Activated naive CD8-positive, alpha-beta T cell (primary cell): ENCODE results near the gene COL10A1.

ENCODE experiments used
- H3K27ac Mint-ChIP-seq: one replicate; pipeline ENCODE4 v1.8.0; 2021; ENCODE audit warnings: mixed read lengths
- H3K27me3 Mint-ChIP-seq: one replicate; pipeline ENCODE4 v1.8.0; 2021; ENCODE audit warnings: mixed read lengths
- H3K36me3 Mint-ChIP-seq: one replicate; pipeline ENCODE4 v1.8.0; 2021; ENCODE audit warnings: mixed read lengths
- H3K4me1 Mint-ChIP-seq: one replicate; pipeline ENCODE4 v1.8.0; 2021; ENCODE audit warnings: low read depth, mixed read lengths
- H3K4me3 Mint-ChIP-seq: one replicate; pipeline ENCODE4 v1.8.0; 2021; ENCODE audit warnings: mild to moderate bottlenecking, mixed read lengths
- H3K9me3 Mint-ChIP-seq: one replicate; pipeline ENCODE4 v1.8.0; 2021; ENCODE audit warnings: low read depth, mixed read lengths

Gene COL10A1

GRCh38 chr6:116145803-116146675, 20.1 kb upstream of the COL10A1 start:
- Mint-ChIP-seq H3K9me3 (no peaks in the 10 kb centered on the region), H3K4me1 (no peaks in the 10 kb centered on the region)

GRCh38 chr6:116144605-116145004, 18.7 kb upstream of the COL10A1 start:
- Mint-ChIP-seq H3K36me3 (peaks cover 12% of the 10 kb centered on the region), H3K4me1 (no peaks in the 10 kb centered on the region), H3K9me3 (no peaks in the 10 kb centered on the region), H3K4me3 (no peak overlapping the region), H3K27ac (no peak overlapping the region), H3K27me3 (no peaks in the 10 kb centered on the region)

More at GRCh38 chr6:116145803-116146675, 20.1 kb upstream of the COL10A1 start:
- Mint-ChIP-seq H3K36me3 (peaks cover 9% of the 10 kb centered on the region), H3K4me3 (no peak overlapping the region), H3K27me3 (no peaks in the 10 kb centered on the region), H3K27ac (no peak overlapping the region)

GRCh38 chr6:116139917-116140316, 14.0 kb upstream of the COL10A1 start:
- H3K4me3 Mint-ChIP-seq, result no peak overlapping the region
- no peaks in the 10 kb centered on the region for H3K9me3 Mint-ChIP-seq
- H3K4me1 Mint-ChIP-seq, result peaks cover 7% of the 10 kb centered on the region
- no peak overlapping the region for H3K27ac Mint-ChIP-seq
- peaks cover 12% of the 10 kb centered on the region for H3K36me3 Mint-ChIP-seq
- no peaks in the 10 kb centered on the region for H3K27me3 Mint-ChIP-seq

- H3K27me3 Mint-ChIP-seq, result no peaks in the 10 kb centered on the region
- no peaks in the 10 kb centered on the region for H3K9me3 Mint-ChIP-seq
- no peak overlapping the region for H3K4me3 Mint-ChIP-seq
- H3K4me1 Mint-ChIP-seq, result peaks cover 7% of the 10 kb centered on the region
- H3K36me3 Mint-ChIP-seq, result peaks cover 27% of the 10 kb centered on the region
- H3K27ac Mint-ChIP-seq, result no peak overlapping the region
Measured at GRCh38 chr6:116136933-116137340, 11.0 kb upstream of the COL10A1 start.

GRCh38 chr6:116136373-116136772, 10.4 kb upstream of the COL10A1 start:
- peaks cover 7% of the 10 kb centered on the region for H3K4me1 Mint-ChIP-seq
- H3K27me3 Mint-ChIP-seq, result no peaks in the 10 kb centered on the region
- no peaks in the 10 kb centered on the region for H3K9me3 Mint-ChIP-seq
- no peak overlapping the region for H3K4me3 Mint-ChIP-seq
- no peak overlapping the region for H3K27ac Mint-ChIP-seq
- H3K36me3 Mint-ChIP-seq, result peaks cover 32% of the 10 kb centered on the region

GRCh38 chr6:116133453-116133852, 7.5 kb upstream of the COL10A1 start:
- Mint-ChIP-seq H3K27me3 (no peaks in the 10 kb centered on the region), H3K4me1 (peaks cover 7% of the 10 kb centered on the region), H3K9me3 (no peaks in the 10 kb centered on the region), H3K4me3 (no peak overlapping the region), H3K36me3 (peaks cover 27% of the 10 kb centered on the region), H3K27ac (no peak overlapping the region)

GRCh38 chr6:116127771-116128493, 2.0 kb upstream of the COL10A1 start:
- Mint-ChIP-seq H3K9me3 (no peaks in the 10 kb centered on the region), H3K4me3 (no peak overlapping the region), H3K4me1 (peaks cover 4% of the 10 kb centered on the region), H3K27ac (no peak overlapping the region), H3K27me3 (no peaks in the 10 kb centered on the region), H3K36me3 (peaks cover 17% of the 10 kb centered on the region)

GRCh38 chr6:116120430-116120829, 5.5 kb downstream of the COL10A1 start:
- Mint-ChIP-seq H3K9me3 (no peaks in the 10 kb centered on the region), H3K36me3 (peaks cover 5% of the 10 kb centered on the region), H3K4me1 (no peaks in the 10 kb centered on the region), H3K4me3 (no peak overlapping the region), H3K27ac (no peak overlapping the region), H3K27me3 (no peaks in the 10 kb centered on the region)

- Mint-ChIP-seq H3K36me3 (peaks cover 8% of the 10 kb centered on the region), H3K27me3 (no peaks in the 10 kb centered on the region), H3K4me1 (no peaks in the 10 kb centered on the region), H3K9me3 (no peaks in the 10 kb centered on the region), H3K27ac (no peak overlapping the region), H3K4me3 (no peak overlapping the region)
Measured at GRCh38 chr6:116118608-116119007, 7.3 kb downstream of the COL10A1 start.

- H3K36me3 Mint-ChIP-seq, result peaks cover 20% of the 10 kb centered on the region
- H3K4me1 Mint-ChIP-seq, result no peaks in the 10 kb centered on the region
- no peaks in the 10 kb centered on the region for H3K27me3 Mint-ChIP-seq
- H3K4me3 Mint-ChIP-seq, result no peak overlapping the region
- H3K9me3 Mint-ChIP-seq, result no peaks in the 10 kb centered on the region
- no peak overlapping the region for H3K27ac Mint-ChIP-seq
Measured at GRCh38 chr6:116115781-116116180, 10.2 kb downstream of the COL10A1 start.

- H3K27me3 Mint-ChIP-seq, result no peaks in the 10 kb centered on the region
- no peak overlapping the region for H3K27ac Mint-ChIP-seq
- peaks cover 2% of the 10 kb centered on the region for H3K4me1 Mint-ChIP-seq
- peaks cover 20% of the 10 kb centered on the region for H3K36me3 Mint-ChIP-seq
- no peak overlapping the region for H3K4me3 Mint-ChIP-seq
- H3K9me3 Mint-ChIP-seq, result no peaks in the 10 kb centered on the region
Measured at GRCh38 chr6:116113386-116113785, 12.5 kb downstream of the COL10A1 start.

- Mint-ChIP-seq H3K27ac (no peak overlapping the region), H3K9me3 (no peaks in the 10 kb centered on the region), H3K36me3 (peaks cover 22% of the 10 kb centered on the region), H3K4me3 (no peak overlapping the region), H3K27me3 (no peaks in the 10 kb centered on the region), H3K4me1 (peaks cover 2% of the 10 kb centered on the region)
Measured at GRCh38 chr6:116111552-116112528, 14.1 kb downstream of the COL10A1 start.

- H3K36me3 Mint-ChIP-seq, result peaks cover 21% of the 10 kb centered on the region
- H3K4me1 Mint-ChIP-seq, result peaks cover 29% of the 10 kb centered on the region
- H3K4me3 Mint-ChIP-seq, result no peak overlapping the region
- no peak overlapping the region for H3K27ac Mint-ChIP-seq
- no peaks in the 10 kb centered on the region for H3K27me3 Mint-ChIP-seq
- no peaks in the 10 kb centered on the region for H3K9me3 Mint-ChIP-seq
Measured at GRCh38 chr6:116108836-116109235, 17.1 kb downstream of the COL10A1 start.

- no peaks in the 10 kb centered on the region for H3K27me3 Mint-ChIP-seq
- H3K36me3 Mint-ChIP-seq, result peaks cover 11% of the 10 kb centered on the region
- no peak overlapping the region for H3K27ac Mint-ChIP-seq
- no peak overlapping the region for H3K4me3 Mint-ChIP-seq
- no peaks in the 10 kb centered on the region for H3K9me3 Mint-ChIP-seq
- peaks cover 55% of the 10 kb centered on the region for H3K4me1 Mint-ChIP-seq
Measured at GRCh38 chr6:116106146-116106545, 19.8 kb downstream of the COL10A1 start.
